H1 (cell line): Measurements from ENCODE around the gene DMRT1. TPM values are rescaled to one million over a fixed set of nuclear protein-coding genes. Genes with fewer than 3 reads are reported as not detected.

Experiments used
- CTCF ChIA-PET: fragments of 300-600 bp; sonication (Branson Sonifier 250); formaldehyde crosslinking; loops from one replicate; lab custom pipeline; 2021; ENCODE audit not compliant: partially characterized antibody; lab: Charles Lee
- POLR2A ChIA-PET: fragments of 300-600 bp; sonication (Branson Sonifier 250); formaldehyde crosslinking; loops from one replicate; lab custom pipeline; 2021; ENCODE audit warnings: inconsistent platforms; ENCODE audit not compliant: partially characterized antibody; lab: Charles Lee
- DNase-seq, 2 experiments: peaks; one replicate each; pipeline versions ENCODE4 v3.0.0 to v3.0.0-alpha.2; 2010 to 2022; ENCODE audit warnings: low spot score in 2 of 2, low read depth in 1 of 2, mixed read lengths in 1 of 2
- FAIRE-seq: peaks from 2 replicates; lab custom pipeline; 2011; peaks lifted over from hg19 to GRCh38; lab: Jason Lieb, UNC
- H2AFZ ChIP-seq: 2 replicates; pipeline ENCODE4 v1.8.1; 2012; ENCODE audit warnings: low read length, inconsistent platforms
- H2AK5ac ChIP-seq: 2 replicates; pipeline ENCODE4 v1.6.1; 2013; ENCODE audit warnings: low read depth, low read length
- H2BK120ac ChIP-seq: replicated peaks from 2 replicates; pipeline ENCODE3; 2013; ENCODE audit warnings: low read depth, low read length, inconsistent platforms
- H2BK12ac ChIP-seq: 2 replicates; pipeline ENCODE4 v1.6.1; 2013; ENCODE audit warnings: low read depth, low read length
- H2BK15ac ChIP-seq: 2 replicates; pipeline ENCODE4 v1.6.1; 2013; ENCODE audit warnings: low read length
- H2BK20ac ChIP-seq: 2 replicates; pipeline ENCODE4 v1.6.1; 2013; ENCODE audit warnings: low read length
- H2BK5ac ChIP-seq: 2 replicates; pipeline ENCODE4 v1.6.1; 2013; ENCODE audit warnings: low read depth, low read length
- H3K14ac ChIP-seq: 2 replicates; pipeline ENCODE4 v1.6.1; 2013; ENCODE audit warnings: inconsistent platforms; ENCODE audit not compliant: insufficient read length
- H3K18ac ChIP-seq: 2 replicates; pipeline ENCODE4 v1.6.1; 2013; ENCODE audit warnings: low read length; ENCODE audit errors: extremely low read depth
- H3K23ac ChIP-seq: 2 replicates; pipeline ENCODE4 v1.6.1; 2013; ENCODE audit warnings: inconsistent platforms; ENCODE audit not compliant: insufficient read length
- H3K23me2 ChIP-seq: 2 replicates; pipeline ENCODE4 v1.6.1; 2013; ENCODE audit warnings: low read depth, low read length
- H3K27ac ChIP-seq: 2 replicates; pipeline ENCODE4 v1.6.1; 2011; ENCODE audit warnings: low read depth, low read length, inconsistent platforms
- H3K27me3 ChIP-seq, 4 experiments: replicated peaks in 1 of 4; 1 replicate in 1 of 4; 2 replicates in 3 of 4; pipeline versions ENCODE4 v1.6.1 to v1.8.1; 2011 to 2013; ENCODE audit warnings: low read length in 3 of 4, mild to moderate bottlenecking in 3 of 4, inconsistent platforms in 2 of 4, mixed read lengths in 2 of 4, moderate library complexity in 1 of 4; ENCODE audit not compliant: control insufficient read depth in 3 of 4, insufficient read depth in 3 of 4; ENCODE audit errors: extremely low read depth in 1 of 4
- H3K36me3 ChIP-seq, 4 experiments: 2 replicates each; pipeline versions ENCODE4 v1.6.1 to v1.8.1; 2011 to 2013; ENCODE audit warnings: mild to moderate bottlenecking in 4 of 4, low read length in 3 of 4, moderate library complexity in 2 of 4, control low read depth in 1 of 4, inconsistent platforms in 1 of 4; ENCODE audit not compliant: insufficient read depth in 4 of 4, control insufficient read depth in 2 of 4
- H3K4ac ChIP-seq: replicated peaks from 2 replicates; pipeline ENCODE3; 2013; ENCODE audit warnings: low read length, low read depth, mixed read lengths, inconsistent platforms; ENCODE audit not compliant: insufficient read length
- H3K4me1 ChIP-seq, 4 experiments: replicated peaks in 1 of 4; 1 replicate in 1 of 4; 2 replicates in 3 of 4; pipeline versions ENCODE4 v1.6.1 to v1.8.1; 2011 to 2013; ENCODE audit warnings: low read length in 3 of 4, inconsistent platforms in 2 of 4, mixed read lengths in 1 of 4; ENCODE audit not compliant: insufficient read depth in 4 of 4, control insufficient read depth in 3 of 4
- H3K4me2 ChIP-seq, 2 experiments: 2 replicates each; pipeline versions ENCODE4 v1.6.1 to v1.8.1; 2011 to 2013; ENCODE audit warnings: low read depth in 2 of 2, low read length in 2 of 2, control low read depth in 1 of 2, inconsistent platforms in 1 of 2, mild to moderate bottlenecking in 1 of 2; ENCODE audit not compliant: insufficient read depth in 1 of 2
- H3K4me3 ChIP-seq, 4 experiments: fragments of 200-600, 300-600 bp in 1 of 4; sonication (generic), shearing (Covaris generic), sonication (Bioruptor Twin) in 1 of 4; 2 replicates each; pipeline versions ENCODE4 v1.5.1 to v1.8.1; 2011 to 2016; ENCODE audit warnings: low read length in 4 of 4, low read depth in 3 of 4, control low read depth in 2 of 4, inconsistent platforms in 2 of 4, mild to moderate bottlenecking in 2 of 4, mixed read lengths in 1 of 4, moderate library complexity in 1 of 4; ENCODE audit not compliant: insufficient read depth in 2 of 4; ENCODE audit errors: extremely low read depth in 1 of 4
- H3K56ac ChIP-seq: replicated peaks from 2 replicates; pipeline ENCODE3; 2013; ENCODE audit warnings: low read depth, mild to moderate bottlenecking, mixed read lengths, low read length, inconsistent platforms; ENCODE audit not compliant: insufficient read length
- H3K79me1 ChIP-seq: 2 replicates; pipeline ENCODE4 v1.6.1; 2013; ENCODE audit warnings: low read depth, low read length, control low read depth
- H3K79me2 ChIP-seq, 2 experiments: 2 replicates each; pipeline versions ENCODE4 v1.6.1 to v1.8.1; 2012 to 2013; ENCODE audit warnings: low read length in 2 of 2, mild to moderate bottlenecking in 2 of 2, inconsistent platforms in 1 of 2; ENCODE audit not compliant: insufficient read depth in 2 of 2, control insufficient read depth in 1 of 2
- H3K9ac ChIP-seq, 4 experiments: replicated peaks in 1 of 4; 1 replicate in 1 of 4; 2 replicates in 3 of 4; pipeline versions ENCODE4 v1.6.1 to v1.8.1; 2011 to 2013; ENCODE audit warnings: low read depth in 3 of 4, low read length in 3 of 4, control low read depth in 2 of 4, mild to moderate bottlenecking in 2 of 4, moderate library complexity in 2 of 4, inconsistent platforms in 1 of 4; ENCODE audit errors: extremely low read depth in 1 of 4
- H3K9me3 ChIP-seq, 2 experiments: 2 replicates each; pipeline versions ENCODE4 v1.6.1 to v1.8.1; 2012 to 2013; ENCODE audit warnings: mild to moderate bottlenecking in 2 of 2, moderate library complexity in 2 of 2, control low read depth in 1 of 2, inconsistent platforms in 1 of 2, low read depth in 1 of 2, low read length in 1 of 2, mixed read lengths in 1 of 2; ENCODE audit not compliant: insufficient read depth in 2 of 2
- H4K20me1 ChIP-seq, 2 experiments: replicated peaks in 1 of 2; 2 replicates each; pipeline versions ENCODE3 to v1.8.1; 2011 to 2013; ENCODE audit warnings: inconsistent platforms in 2 of 2, low read length in 2 of 2, mild to moderate bottlenecking in 1 of 2; ENCODE audit not compliant: insufficient read depth in 2 of 2, control insufficient read depth in 1 of 2
- H4K5ac ChIP-seq: 2 replicates; pipeline ENCODE4 v1.6.1; 2013; ENCODE audit warnings: low read length, low read depth, mixed read lengths, inconsistent platforms; ENCODE audit not compliant: insufficient read length
- H4K8ac ChIP-seq: 2 replicates; pipeline ENCODE4 v1.8.0; 2013; ENCODE audit warnings: mild to moderate bottlenecking, moderate library complexity, low read length, inconsistent platforms; ENCODE audit not compliant: insufficient read depth; ENCODE audit errors: extremely low read depth
- H4K91ac ChIP-seq: replicated peaks from 2 replicates; pipeline ENCODE3; 2013; ENCODE audit warnings: low read length, mixed read lengths, inconsistent platforms; ENCODE audit not compliant: insufficient read length
- ASH2L ChIP-seq: fragments of 200-600, 300-600 bp; sonication (generic); IDR thresholded peaks from one replicate; pipeline ENCODE4 v1.7.1; 2017; ENCODE audit warnings: low read length
- BACH1 ChIP-seq: IDR thresholded peaks from 2 replicates; pipeline ENCODE4 v1.6.1; 2012; ENCODE audit warnings: low read length, improper control_type of control experiment
- CTCF ChIP-seq, 3 experiments: IDR thresholded peaks; 1 replicate in 2 of 3; 2 replicates in 1 of 3; pipeline versions ENCODE4 v1.5.1 to v1.6.1; 2011; ENCODE audit warnings: low read length in 3 of 3, mild to moderate bottlenecking in 3 of 3, inconsistent platforms in 2 of 3, low read depth in 1 of 3, moderate library complexity in 1 of 3; ENCODE audit not compliant: insufficient read depth in 1 of 3; ENCODE audit errors: control extremely low read depth in 1 of 3
- KDM4A ChIP-seq: IDR thresholded peaks from one replicate; pipeline ENCODE4 v1.7.1; 2012; ENCODE audit warnings: low read depth, mild to moderate bottlenecking, moderate library complexity, low read length, inconsistent platforms; ENCODE audit not compliant: severe bottlenecking
- POLR2AphosphoS5 ChIP-seq: IDR thresholded peaks from 2 replicates; pipeline ENCODE4 v1.6.1; 2011; ENCODE audit warnings: low read depth, low read length
- RAD21 ChIP-seq, 2 experiments: IDR thresholded peaks in 1 of 2; conservative IDR thresholded peaks in 1 of 2; 2 replicates each; pipeline ENCODE4 v1.6.1; 2011; ENCODE audit warnings: low read depth in 2 of 2, low read length in 2 of 2, improper control_type of control experiment in 1 of 2, inconsistent platforms in 1 of 2, mild to moderate bottlenecking in 1 of 2, moderate library complexity in 1 of 2
- SUZ12 ChIP-seq: fragments of 200-600 bp; sonication (generic); IDR thresholded peaks from 2 replicates; pipeline ENCODE4 v1.6.1; 2012; ENCODE audit warnings: mild to moderate bottlenecking, inconsistent platforms, low read length, moderate library complexity, mixed read lengths
- WGBS, 2 experiments: shearing (Covaris generic) in 1 of 2; methylation state at CpG; one replicate each; pipeline versions ENCODE4 v1.1.6 to v1.1.7; 2013 to 2015; ENCODE audit warnings: low lambda C conversion rate in 2 of 2, mixed read lengths in 2 of 2, inconsistent platforms in 1 of 2, low coverage in 1 of 2, missing lambda C conversion rate in 1 of 2; ENCODE audit not compliant: insufficient replicate concordance in 2 of 2, insufficient coverage in 1 of 2, insufficient read length in 1 of 2; ENCODE audit errors: extremely low coverage in 1 of 2, missing lambda C conversion rate in 1 of 2; 5-methylcytosine and 5-hydroxymethylcytosine counted together
- polyA plus RNA-seq, 7 experiments: library from polyadenylated mRNA; depleted of rRNA in 3 of 7; stranded (reverse) in 5 of 7; unstranded in 2 of 7; fragments of >200 nt in 5 of 7; fragments of 200-250 nt in 2 of 7; gene quantifications; 1 replicate in 5 of 7; 2 replicates in 1 of 7; 4 replicates in 1 of 7; pipeline versions ENCODE4 v1.2.1 to v1.2.3, GENCODE V29; 2011 to 2013; ENCODE audit warnings: missing spikeins in 2 of 7, mixed read lengths in 2 of 7
- total RNA-seq: library from RNA; stranded (reverse); fragmentation: NEBNext Ultra II Directional; extraction: Animal tissue kit (Norgen Biotek cat#: 25700); gene quantifications from 2 replicates; pipeline ENCODE4 v1.2.1, GENCODE V29; 2021

Gene DMRT1
- total and polyA plus RNA-seq, 2 of the 8 experiments (the other 6 are each of a cell fraction or from before 2014, with no cell fraction given), result 0.15 TPM; not detected in 1

DNA sequence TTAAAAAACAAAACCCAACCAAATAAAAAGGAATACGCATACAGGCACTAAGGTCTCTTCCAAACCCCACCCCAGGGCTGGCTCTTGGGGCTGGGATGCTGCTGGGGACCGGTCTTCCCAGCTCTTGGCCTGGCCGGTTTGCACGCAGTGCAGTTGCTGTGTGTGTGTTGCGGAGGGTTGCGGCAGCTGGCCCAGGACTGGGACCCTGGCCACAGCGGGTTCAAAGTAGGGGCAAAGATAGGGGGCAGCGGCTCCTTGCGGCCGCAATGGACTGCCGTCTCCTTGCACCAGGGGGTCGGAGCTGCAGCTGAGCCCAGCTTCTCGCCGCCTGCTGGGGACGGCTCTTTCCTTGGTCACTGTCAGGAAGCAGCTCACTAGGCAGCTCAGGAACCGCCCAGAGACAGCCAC, 140.0 kb downstream of the DMRT1 start:
- Histone ChIP-seq H3K23ac (no peak overlapping the region), H2AK5ac (no peak overlapping the region), H2AFZ (no peak overlapping the region), H2BK20ac (no peak overlapping the region), H3K27me3 (peaks cover 44 to 72% (median 66%) of the 10 kb centered on the region in 4 experiments), H3K36me3 (peaks cover 0 to 10% (median 0%) of the 10 kb centered on the region in 4 experiments; a peak in 1 of 8 replicates), H3K4me1 (peaks cover 3 to 12% (median 4%) of the 10 kb centered on the region in 4 experiments; a peak in 4 of 7 replicates), H2BK5ac (no peak overlapping the region), H4K91ac (no peak overlapping the region), H4K20me1 (peaks cover 3 to 14% of the 10 kb centered on the region in 2 experiments), H3K9me3 (no peaks in the 10 kb centered on the region), H4K8ac (no peak overlapping the region), H3K18ac (no peak overlapping the region), H2BK12ac (no peak overlapping the region), H3K4me2 (peak overlapping the region in 1 of 2 experiments; percentile 31; a peak in 3 of 4 replicates), H3K4me3 (peak overlapping the region in 1 of 4 experiments; percentile 22; a peak in 1 of 8 replicates), H4K5ac (no peak overlapping the region), H2BK120ac (no peak overlapping the region), H3K9ac (no peak overlapping the region), H3K23me2 (peaks cover 10% of the 10 kb centered on the region; the same call in 1 of the 2 replicates), H3K14ac (no peak overlapping the region), H3K27ac (no peak overlapping the region), H3K4ac (no peak overlapping the region), H3K79me1 (no peaks in the 10 kb centered on the region), H3K56ac (no peak overlapping the region), H2BK15ac (no peak overlapping the region), H3K79me2 (no peaks in the 10 kb centered on the region)
- DNase-seq (peak in 1 of 2 experiments; percentile 59), FAIRE-seq (no peak)
- CTCF ChIA-PET, result interaction anchor here (0.6 to 7.5 kb wide), 16 partner anchors 13 to 831 kb away, joined by 3 to 108 read pairs (median 4); no protein-coding TSS in a partner anchor
- TF ChIP-seq RAD21 (IDR thresholded peaks at IDR 0.05 in 1 of 2, conservative IDR thresholded peaks at IDR 0.05 in 1 of 2; ENCODE audit: low read depth in 2 of 2, low read length in 2 of 2) (peak; percentile 43 to 56), CTCF (IDR thresholded peaks at IDR 0.05; ENCODE audit: control extremely low read depth in 1 of 3, insufficient read depth in 1 of 3, low read depth in 1 of 3, low read length in 3 of 3) (peak; percentile 53 to 74 (median 57)), BACH1 (no peak), SUZ12 (peak; percentile 59; the same call in 1 of the 2 replicates), POLR2AphosphoS5 (no peak), KDM4A (peak; percentile 35), ASH2L (no peak)
- POLR2A ChIA-PET, result interaction anchor here (2.0 kb wide), 1 partner anchor 9 kb away, joined by 6 read pairs; no protein-coding TSS in a partner anchor
- WGBS, 2 experiments, result 32% methylated on average over 16 of the region's 16 CpGs; no CpG with 5 or more reads in 1 of the 2 experiments
